CD4-positive, CD25-positive, alpha-beta regulatory T cell (primary cell): ENCODE results near the gene CYB5RL. TPM values are rescaled to one million over a fixed set of nuclear protein-coding genes. Genes with fewer than 3 reads are reported as not detected.
A peak's percentile ranks its signal among the peaks of the same experiment; 100 is the strongest.
"Not testable (repeated sequence)": the region's sequence is repeated elsewhere in the genome, so short reads cannot be mapped to it uniquely, and the experiment has no call there.

Experiments used
- ATAC-seq, 2 donors: fragments of 150-1000 bp; cut with Tn5 transposase; one replicate each; pipeline ENCODE4 v1.10.0; 2021; ENCODE audit warnings: low read depth in 2 of 2, moderate number of reproducible peaks in 2 of 2, moderate library complexity in 1 of 2
- DNase-seq, 3 donors: peaks; one replicate each; pipeline versions ENCODE4 v3.0.0 to v3.0.0-alpha.2; 2012 to 2022; ENCODE audit warnings: mixed read lengths in 1 of 3
- H3K27ac ChIP-seq: one replicate; pipeline ENCODE4 v1.7.0; 2013; ENCODE audit warnings: mild to moderate bottlenecking, low read length; ENCODE audit not compliant: insufficient read depth, poor library complexity, severe bottlenecking
- H3K27me3 ChIP-seq: one replicate; pipeline ENCODE4 v1.7.0; 2013; ENCODE audit warnings: low read length; ENCODE audit not compliant: control insufficient read depth, insufficient read depth
- H3K36me3 ChIP-seq: one replicate; pipeline ENCODE4 v1.7.0; 2013; ENCODE audit warnings: mild to moderate bottlenecking, low read length, moderate library complexity; ENCODE audit not compliant: control insufficient read depth, insufficient read depth
- H3K4me1 ChIP-seq: 2 replicates; pipeline ENCODE4 v1.7.0; 2013; ENCODE audit warnings: mild to moderate bottlenecking, low read length; ENCODE audit not compliant: insufficient read depth, control insufficient read depth, poor library complexity, severe bottlenecking
- H3K4me3 ChIP-seq: one replicate; pipeline ENCODE4 v1.7.0; 2013; ENCODE audit warnings: low read depth, mild to moderate bottlenecking, low read length, moderate library complexity
- H3K9me3 ChIP-seq, 2 experiments: 1 replicate in 1 of 2; 2 replicates in 1 of 2; pipeline ENCODE4 v1.7.0; 2013; ENCODE audit warnings: low read length in 2 of 2, mild to moderate bottlenecking in 1 of 2, moderate library complexity in 1 of 2; ENCODE audit not compliant: control insufficient read depth in 2 of 2
- H3K27ac Mint-ChIP-seq, 3 donors: one replicate each; pipeline ENCODE4 v1.8.0; 2020 to 2022; ENCODE audit warnings: mild to moderate bottlenecking in 3 of 3, mixed read lengths in 3 of 3, moderate library complexity in 2 of 3
- H3K27me3 Mint-ChIP-seq: one replicate; pipeline ENCODE4 v1.8.0; 2022; ENCODE audit warnings: mild to moderate bottlenecking, mixed read lengths
- H3K36me3 Mint-ChIP-seq: one replicate; pipeline ENCODE4 v1.8.0; 2020; ENCODE audit warnings: mixed read lengths
- H3K4me1 Mint-ChIP-seq, 4 donors: one replicate each; pipeline ENCODE4 v1.8.0; 2020 to 2022; ENCODE audit warnings: mixed read lengths in 4 of 4, mild to moderate bottlenecking in 1 of 4
- H3K4me3 Mint-ChIP-seq, 4 donors: one replicate each; pipeline ENCODE4 v1.8.0; 2020 to 2022; ENCODE audit warnings: mild to moderate bottlenecking in 4 of 4, mixed read lengths in 4 of 4, moderate library complexity in 3 of 4
- H3K9me3 Mint-ChIP-seq, 7 donors: one replicate each; pipeline ENCODE4 v1.8.0; 2020 to 2022; ENCODE audit warnings: mixed read lengths in 7 of 7, mild to moderate bottlenecking in 3 of 7, moderate library complexity in 2 of 7
- polyA plus RNA-seq, 4 donors: library from polyadenylated mRNA; unstranded; fragments of 300-500 nt; fragmentation: Illumina TruSeq; gene quantifications; one replicate each; pipeline ENCODE4 v1.2.3, GENCODE V29; 2021
- total RNA-seq: library from RNA; stranded (reverse); gene quantifications from one replicate; pipeline ENCODE4 v1.2.3, GENCODE V29; 2022

CYB5RL gene
- total and polyA plus RNA-seq, 5 donors from 2014 or later, result 1.1 to 4.8 (median 3.2) TPM

- no peaks in the 10 kb centered on the region for H3K4me1 ChIP-seq
- no peaks in the 10 kb centered on the region for H3K27me3 ChIP-seq
- no peak for ATAC-seq
- H3K9me3 ChIP-seq, result no peaks in the 10 kb centered on the region
- no peak for DNase-seq
- peaks cover 0 to 9% (median 3%) of the 10 kb centered on the region in 4 donors for H3K4me1 Mint-ChIP-seq
- H3K9me3 Mint-ChIP-seq, result peaks cover 0 to 2% (median 0%) of the 10 kb centered on the region in 7 donors
- no peak overlapping the region for H3K27ac ChIP-seq
- no peaks in the 10 kb centered on the region for H3K27me3 Mint-ChIP-seq
- no peak overlapping the region for H3K4me3 ChIP-seq
- H3K27ac Mint-ChIP-seq, result peak overlapping the region in 2 of 3 donors; percentile 9 to 71
- H3K36me3 Mint-ChIP-seq, result peaks cover 41% of the 10 kb centered on the region
- H3K4me3 Mint-ChIP-seq, result no peak overlapping the region
- peaks cover 72% of the 10 kb centered on the region for H3K36me3 ChIP-seq
Observed at GRCh38 chr1:54218883-54219687, 19.3 kb upstream of the CYB5RL start.

- Histone ChIP-seq H3K27ac (no peak overlapping the region), H3K4me3 (no peak overlapping the region), H3K27me3 (no peaks in the 10 kb centered on the region), H3K4me1 (no peaks in the 10 kb centered on the region), H3K36me3 (peaks cover 97% of the 10 kb centered on the region), H3K9me3 (no peaks in the 10 kb centered on the region)
- Mint-ChIP-seq H3K4me1 (peaks cover 0 to 13% (median 0%) of the 10 kb centered on the region in 4 donors), H3K4me3 (no peak overlapping the region), H3K27me3 (no peaks in the 10 kb centered on the region), H3K9me3 (peaks cover 0 to 2% (median 0%) of the 10 kb centered on the region in 7 donors), H3K36me3 (peaks cover 57% of the 10 kb centered on the region), H3K27ac (no peak overlapping the region)
- ATAC-seq (no peak), DNase-seq (no peak)
Observed at GRCh38 chr1:54215523-54215922, 15.7 kb upstream of the CYB5RL start.

DNA sequence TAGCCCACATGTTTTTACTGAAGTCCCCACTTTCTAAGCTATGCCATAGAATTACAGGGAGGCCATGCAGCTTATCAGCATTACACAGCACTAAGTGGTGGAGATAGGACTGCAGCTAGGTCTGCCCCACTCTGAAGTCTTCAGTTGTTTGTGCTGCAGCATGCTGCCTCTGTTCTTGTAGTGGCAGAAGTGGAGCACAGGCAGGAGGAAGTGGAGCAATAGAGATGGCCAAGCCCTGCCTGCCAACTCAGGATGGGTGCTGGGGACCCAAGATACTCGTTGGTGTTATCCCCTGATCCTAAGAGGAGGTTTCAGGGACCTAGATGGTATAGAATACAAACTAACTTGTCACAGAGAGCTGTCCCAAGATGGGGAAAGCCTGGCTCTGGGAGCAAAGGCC is 13.0 kb upstream of the CYB5RL start:
- no peaks in the 10 kb centered on the region for H3K27me3 Mint-ChIP-seq
- H3K9me3 Mint-ChIP-seq, result peaks cover 0 to 2% (median 0%) of the 10 kb centered on the region in 7 donors
- H3K4me1 ChIP-seq, result no peaks in the 10 kb centered on the region
- no peak overlapping the region for H3K4me3 Mint-ChIP-seq
- H3K4me3 ChIP-seq, result no peak overlapping the region
- ATAC-seq (no peak), DNase-seq (no peak)
- H3K36me3 ChIP-seq, result peaks cover 92% of the 10 kb centered on the region
- peaks cover 0 to 15% (median 0%) of the 10 kb centered on the region in 4 donors for H3K4me1 Mint-ChIP-seq
- no peak overlapping the region for H3K27ac Mint-ChIP-seq
- no peaks in the 10 kb centered on the region for H3K27me3 ChIP-seq
- peaks cover 61% of the 10 kb centered on the region for H3K36me3 Mint-ChIP-seq
- no peaks in the 10 kb centered on the region for H3K9me3 ChIP-seq
- no peak overlapping the region for H3K27ac ChIP-seq

- H3K27ac ChIP-seq, H3K27ac Mint-ChIP-seq, H3K27me3 Mint-ChIP-seq, H3K4me1 ChIP-seq, H3K9me3 ChIP-seq, H3K4me3 ChIP-seq, H3K27me3 ChIP-seq, DNase-seq, H3K4me3 Mint-ChIP-seq, ATAC-seq, H3K9me3 Mint-ChIP-seq: not testable (repeated sequence)
- Mint-ChIP-seq H3K36me3 (peaks cover 58% of the 10 kb centered on the region), H3K4me1 (peaks cover 0 to 21% (median 10%) of the 10 kb centered on the region in 4 donors)
- peaks cover 80% of the 10 kb centered on the region for H3K36me3 ChIP-seq
Observed at GRCh38 chr1:54207896-54208295, 8.1 kb upstream of the CYB5RL start.

DNA sequence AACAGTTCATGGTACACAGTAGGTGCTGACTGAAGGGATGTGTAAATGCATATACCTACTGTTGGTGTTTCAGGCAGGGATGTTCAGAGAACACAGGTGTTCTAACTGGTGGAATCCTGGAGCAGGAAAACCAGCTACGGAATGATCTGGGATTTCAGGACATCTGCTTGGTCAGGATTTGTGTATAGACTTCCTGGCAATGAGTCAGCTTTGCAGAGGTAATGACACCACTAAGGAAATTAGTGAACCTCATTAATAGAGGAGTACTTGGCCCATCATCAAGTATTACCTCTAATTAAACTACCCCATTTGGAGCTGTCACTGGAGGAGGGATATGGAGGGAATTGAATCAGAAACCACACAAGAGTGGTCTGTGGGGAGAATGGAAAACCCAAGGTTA is 7.5 kb upstream of the CYB5RL start:
- Histone ChIP-seq H3K4me3 (no peak overlapping the region), H3K4me1 (no peaks in the 10 kb centered on the region), H3K27ac (no peak overlapping the region), H3K9me3 (no peaks in the 10 kb centered on the region), H3K36me3 (peaks cover 74% of the 10 kb centered on the region), H3K27me3 (no peaks in the 10 kb centered on the region)
- H3K4me1 Mint-ChIP-seq, result peaks cover 4 to 26% (median 15%) of the 10 kb centered on the region in 4 donors
- peaks cover 55% of the 10 kb centered on the region for H3K36me3 Mint-ChIP-seq
- H3K27me3 Mint-ChIP-seq, result no peaks in the 10 kb centered on the region
- H3K9me3 Mint-ChIP-seq, result no peaks in the 10 kb centered on the region
- DNase-seq (no peak), ATAC-seq (no peak)
- peak overlapping the region in 1 of 3 donors; percentile 37 for H3K27ac Mint-ChIP-seq
- H3K4me3 Mint-ChIP-seq, result no peak overlapping the region

DNA sequence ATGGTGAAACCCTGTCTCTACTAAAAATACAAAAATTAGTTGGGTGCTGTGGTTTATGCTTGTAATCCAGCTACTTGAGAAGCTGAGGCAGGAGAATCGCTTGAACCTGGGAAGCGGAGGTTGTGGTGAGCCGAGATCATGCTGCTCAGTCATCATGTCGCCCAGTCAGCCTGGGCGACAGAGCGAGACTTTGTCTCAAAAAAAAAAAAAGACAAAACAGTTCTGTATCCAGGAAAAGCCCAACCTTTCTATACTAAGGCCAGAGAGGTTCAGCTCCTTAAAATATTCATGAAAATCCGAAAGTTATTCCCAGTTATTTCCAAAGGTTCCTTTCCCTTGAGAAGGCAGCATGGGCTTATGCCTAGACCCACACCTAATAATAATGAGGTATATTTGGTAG is 4.4 kb upstream of the CYB5RL start:
- peaks cover 23 to 49% (median 28%) of the 10 kb centered on the region in 4 donors for H3K4me1 Mint-ChIP-seq
- H3K27me3 ChIP-seq, result no peaks in the 10 kb centered on the region
- H3K4me1 ChIP-seq, result peaks cover 17% of the 10 kb centered on the region
- H3K27me3 Mint-ChIP-seq, result no peaks in the 10 kb centered on the region
- H3K27ac ChIP-seq, result no peak overlapping the region
- H3K9me3 Mint-ChIP-seq, result no peaks in the 10 kb centered on the region
- H3K9me3 ChIP-seq, result no peaks in the 10 kb centered on the region
- peaks cover 45% of the 10 kb centered on the region for H3K36me3 ChIP-seq
- peaks cover 34% of the 10 kb centered on the region for H3K36me3 Mint-ChIP-seq
- no peak overlapping the region for H3K27ac Mint-ChIP-seq
- ATAC-seq (no peak), DNase-seq (no peak)
- no peak overlapping the region for H3K4me3 ChIP-seq
- peak overlapping the region in 1 of 4 donors; percentile 25 for H3K4me3 Mint-ChIP-seq

DNA sequence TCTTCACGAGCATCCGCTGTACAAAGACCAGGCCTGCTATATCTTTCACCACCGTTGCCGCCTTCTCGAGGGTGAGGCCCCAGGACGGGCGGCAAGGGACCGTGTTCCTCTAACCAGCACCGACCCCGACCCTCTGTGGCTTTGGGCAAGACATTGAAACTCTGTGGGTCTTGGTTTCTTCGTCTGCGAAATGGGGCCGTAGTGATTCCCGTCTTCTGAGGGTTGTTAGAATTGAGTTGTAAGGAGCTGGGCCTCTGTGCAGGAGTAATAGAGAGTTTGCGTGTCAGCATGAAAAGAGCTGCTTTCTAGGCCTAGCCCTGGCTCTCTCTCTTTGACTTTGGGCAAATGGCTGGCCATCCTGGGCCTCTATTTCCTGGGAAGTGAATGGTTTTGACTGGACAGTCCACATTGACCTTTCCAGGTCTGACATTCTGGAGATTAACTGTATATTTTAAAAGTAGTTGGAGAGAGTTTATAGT is 728 bp upstream of the CYB5RL start:
- Mint-ChIP-seq H3K4me3 (peak overlapping the region; percentile 92 to 97 (median 94)), H3K4me1 (peaks cover 27 to 56% (median 31%) of the 10 kb centered on the region in 4 donors), H3K27ac (peak overlapping the region; percentile 94 to 95 (median 95)), H3K9me3 (no peaks in the 10 kb centered on the region), H3K27me3 (no peaks in the 10 kb centered on the region), H3K36me3 (peaks cover 19% of the 10 kb centered on the region)
- Histone ChIP-seq H3K36me3 (peaks cover 20% of the 10 kb centered on the region), H3K9me3 (no peaks in the 10 kb centered on the region), H3K4me1 (peaks cover 21% of the 10 kb centered on the region), H3K27ac (peak overlapping the region; percentile 55), H3K27me3 (no peaks in the 10 kb centered on the region), H3K4me3 (peak overlapping the region; percentile 87)
- no peak for DNase-seq
- no peak for ATAC-seq
